K562 (cell line): Measurements from ENCODE around the gene PHC3. TPM values are rescaled to one million over a fixed set of nuclear protein-coding genes. Genes with fewer than 3 reads are reported as not detected.

ENCODE experiments used
- C11orf30 ChIP-seq: fragments of 450-650 bp; IDR thresholded peaks from 2 replicates; pipeline ENCODE4 v1.6.1; 2016; ENCODE audit warnings: low read depth, mild to moderate bottlenecking
- CEBPG ChIP-seq, 3 experiments: fragments of 200-800 bp in 1 of 3; sonication (Bioruptor generic) in 1 of 3; sonication (generic) in 1 of 3; formaldehyde crosslinking in 1 of 3; IDR thresholded peaks in 2 of 3; conservative IDR thresholded peaks in 1 of 3; 2 replicates each; pipeline versions ENCODE4 v1.6.1 to v1.8.0; 2016 to 2022; ENCODE audit warnings: missing compliant biosample characterization in 2 of 3, missing genetic modification characterization in 2 of 3, mild to moderate bottlenecking in 1 of 3, missing genetic modification reagents in 1 of 3
- DMBX1 ChIP-seq: fragments of 250-450 bp; sonication (Bioruptor Pico); IDR thresholded peaks from 2 replicates; pipeline ENCODE4 v1.8.0; 2022; ENCODE audit warnings: inconsistent platforms, mild to moderate bottlenecking, moderate library complexity, borderline replicate concordance
- EP400 ChIP-seq: fragments of 450-650 bp; IDR thresholded peaks from 2 replicates; pipeline ENCODE4 v1.6.1; 2017; ENCODE audit warnings: antibody characterized with exemption, mild to moderate bottlenecking, moderate library complexity
- ESRRB ChIP-seq: fragments of 250-450 bp; sonication (Bioruptor Pico); IDR thresholded peaks from 2 replicates; pipeline ENCODE4 v1.5.0; 2020; ENCODE audit warnings: mild to moderate bottlenecking, moderate library complexity, borderline replicate concordance
- EZH2 ChIP-seq: IDR thresholded peaks from 2 replicates; pipeline ENCODE4 v1.6.1; 2012; ENCODE audit warnings: low read depth, mild to moderate bottlenecking, inconsistent platforms, low read length, borderline replicate concordance
- FOXA3 ChIP-seq, 2 experiments: fragments of 450-650 bp in 1 of 2; sonication (generic) in 1 of 2; formaldehyde crosslinking; IDR thresholded peaks in 1 of 2; conservative IDR thresholded peaks in 1 of 2; 2 replicates each; pipeline versions ENCODE4 v1.4.0 to v1.8.0; 2020 to 2022; ENCODE audit warnings: mild to moderate bottlenecking in 2 of 2, missing genetic modification reagents in 1 of 2
- GTF2A2 ChIP-seq: IDR thresholded peaks from 2 replicates; pipeline ENCODE4 v1.6.1; 2016; ENCODE audit warnings: mild to moderate bottlenecking, missing genetic modification characterization, missing compliant biosample characterization
- HOXB6 ChIP-seq: fragments of 250-450 bp; sonication (Bioruptor Pico); IDR thresholded peaks from 2 replicates; pipeline ENCODE4 v1.5.1; 2022; ENCODE audit warnings: mild to moderate bottlenecking, borderline replicate concordance
- IRF9 ChIP-seq: fragments of 450-650 bp; IDR thresholded peaks from 2 replicates; pipeline ENCODE4 v1.6.1; 2016; ENCODE audit warnings: missing biosample characterization, missing genetic modification characterization
- NR2C1 ChIP-seq, 2 experiments: fragments of 450-650 bp; IDR thresholded peaks; 2 replicates each; pipeline ENCODE4 v1.6.1; 2017; ENCODE audit warnings: mild to moderate bottlenecking in 2 of 2, antibody characterized with exemption in 1 of 2, inconsistent platforms in 1 of 2, missing compliant biosample characterization in 1 of 2, missing genetic modification characterization in 1 of 2
- PCBP2 ChIP-seq: fragments of 200-400 bp; formaldehyde crosslinking; IDR thresholded peaks from 2 replicates; pipeline ENCODE4 v1.6.1; 2018; ENCODE audit warnings: low read length, low read depth, mild to moderate bottlenecking, moderate library complexity; ENCODE audit not compliant: poor library complexity, severe bottlenecking
- PHTF2 ChIP-seq: fragments of 250-450 bp; sonication (Bioruptor Pico); IDR thresholded peaks from 2 replicates; pipeline ENCODE4 v1.5.0; 2021; ENCODE audit warnings: mild to moderate bottlenecking
- SETDB1 ChIP-seq: IDR thresholded peaks from one replicate; pipeline ENCODE4 v1.6.1; 2012; ENCODE audit warnings: low read length, control low read depth, inconsistent platforms
- SRSF1 ChIP-seq: fragments of 200-400 bp; formaldehyde crosslinking; IDR thresholded peaks from 2 replicates; pipeline ENCODE4 v1.6.1; 2017; ENCODE audit warnings: mild to moderate bottlenecking, low read depth, low read length, moderate library complexity
- THAP7 ChIP-seq: fragments of 250-450 bp; sonication (Bioruptor Pico); IDR thresholded peaks from 2 replicates; pipeline ENCODE4 v1.5.0; 2021
- ZBTB5 ChIP-seq: fragments of 450-650 bp; IDR thresholded peaks from 2 replicates; pipeline ENCODE4 v1.6.1; 2017; ENCODE audit warnings: antibody characterized with exemption
- ZHX1 ChIP-seq: fragments of 150-350 bp; conservative IDR thresholded peaks from 2 replicates; pipeline ENCODE4 v1.6.1; 2014; ENCODE audit warnings: low read length
- ZNF280A ChIP-seq: fragments of 450-650 bp; IDR thresholded peaks from 2 replicates; pipeline ENCODE4 v1.6.1; 2018; ENCODE audit warnings: mild to moderate bottlenecking, low read depth; ENCODE audit not compliant: partially characterized antibody
- ZSCAN29 ChIP-seq: fragments of 450-650 bp; IDR thresholded peaks from 2 replicates; pipeline ENCODE4 v1.6.1; 2017
- polyA plus RNA-seq, 8 experiments: library from polyadenylated mRNA; depleted of rRNA in 4 of 8; stranded (reverse) in 5 of 8; unstranded in 3 of 8; fragments of >200 nt; fragmentation: Nextera tagmentation in 2 of 8; fragmentation: Illumina TruSeq in 1 of 8; extraction: Ambion mirVana in 2 of 8; extraction: Trizol in 1 of 8; gene quantifications; 2 replicates each; pipeline versions ENCODE4 v1.2.1 to v1.2.3, GENCODE V29; 2011 to 2014; ENCODE audit warnings: inconsistent platforms in 1 of 8, missing spikeins in 1 of 8
- total RNA-seq, 7 experiments: library from RNA; depleted of rRNA in 6 of 7; stranded (reverse); fragments of >200 nt in 6 of 7; fragmentation: Illumina TruSeq in 2 of 7; extraction: Trizol in 2 of 7; gene quantifications; 2 replicates each; pipeline versions ENCODE4 v1.2.1 to v1.2.3, GENCODE V29; 2011 to 2021; ENCODE audit warnings: low replicate concordance in 1 of 7

Gene PHC3
- total and polyA plus RNA-seq, 9 of the 15 experiments (the other 6 are each of a cell fraction or from before 2014, with no cell fraction given) = 3.1 to 21.6 (median 10.5) TPM

GRCh38 chr3:170130532-170130931, 51.0 kb downstream of the PHC3 start (continued):
- TF ChIP-seq SRSF1 (no peak), HOXB6 (CRISPR knock-in tag) (no peak), NR2C1 (IDR thresholded peaks at IDR 0.05) (no peak), NR2C1 (tag; IDR thresholded peaks at IDR 0.05) (0 out of 2 replicates have a peak, but pooled peaks have one; percentile 7), EP400 (peak; percentile 55), ZHX1 (no peak), PHTF2 (no peak), SETDB1 (no peak), PCBP2 (no peak), THAP7 (CRISPR knock-in tag) (no peak), IRF9 (tag) (0 out of 2 replicates have a peak, but pooled peaks have one; percentile 29), DMBX1 (CRISPR knock-in tag) (peak; percentile 78; the same call in 1 of the 2 replicates), GTF2A2 (tag) (no peak), EZH2 (no peak), ZBTB5 (no peak), ESRRB (CRISPR knock-in tag) (no peak), ZSCAN29 (no peak), ZNF280A (no peak), C11orf30 (no peak), CEBPG (CRISPR knock-in tag; IDR thresholded peaks at IDR 0.05) (peak; percentile 16; the same call in 1 of the 2 replicates), CEBPG (tag; conservative IDR thresholded peaks at IDR 0.05 in 1 of 2, IDR thresholded peaks at IDR 0.05 in 1 of 2) (peak in 1 of 2 experiments; percentile 79; a peak in 2 of 4 replicates), FOXA3 (CRISPR knock-in tag; conservative IDR thresholded peaks at IDR 0.05 in 1 of 2, IDR thresholded peaks at IDR 0.05 in 1 of 2) (no peak)
